HL-60 (cell line): ENCODE results near the gene ZNF185.

Experiments used
- DNase-seq, 2 experiments: peaks; one replicate each; pipeline ENCODE4 v3.0.0-alpha.2; 2010 to 2020; ENCODE audit warnings: low read depth in 1 of 2, low spot score in 1 of 2
- H3K27ac ChIP-seq: fragments of 250-450 bp; sonication (Bioruptor Pico); replicated peaks from 2 replicates; pipeline ENCODE4 v1.5.1; 2020; ENCODE audit warnings: mild to moderate bottlenecking, moderate library complexity
- H3K27me3 ChIP-seq: fragments of 250-450 bp; sonication (Bioruptor Pico); 2 replicates; pipeline ENCODE4 v1.5.1; 2021; ENCODE audit warnings: mild to moderate bottlenecking, moderate library complexity; ENCODE audit not compliant: insufficient read depth, poor library complexity, severe bottlenecking
- H3K4me3 ChIP-seq: replicated peaks from 2 replicates; pipeline ENCODE4 v1.5.1; 2011; ENCODE audit warnings: mild to moderate bottlenecking, control low read depth, low read length; ENCODE audit not compliant: insufficient read depth
- CTCF ChIP-seq: IDR thresholded peaks from one replicate; pipeline ENCODE4 v1.5.1; 2011; ENCODE audit warnings: low read length, control low read depth, inconsistent platforms; ENCODE audit not compliant: insufficient read depth
- GABPA ChIP-seq: IDR thresholded peaks from 2 replicates; pipeline ENCODE4 v1.6.1; 2012; ENCODE audit warnings: low read depth
- POLR2AphosphoS5 ChIP-seq: IDR thresholded peaks from 2 replicates; pipeline ENCODE4 v1.6.1; 2012; ENCODE audit warnings: low read depth
- REST ChIP-seq: IDR thresholded peaks from 2 replicates; pipeline ENCODE4 v1.6.1; 2012; ENCODE audit warnings: low read depth; ENCODE audit not compliant: insufficient replicate concordance
- SPI1 ChIP-seq: IDR thresholded peaks from 2 replicates; pipeline ENCODE4 v1.6.1; 2012; ENCODE audit warnings: low read depth, mild to moderate bottlenecking, borderline replicate concordance

The ZNF185 gene

DNA sequence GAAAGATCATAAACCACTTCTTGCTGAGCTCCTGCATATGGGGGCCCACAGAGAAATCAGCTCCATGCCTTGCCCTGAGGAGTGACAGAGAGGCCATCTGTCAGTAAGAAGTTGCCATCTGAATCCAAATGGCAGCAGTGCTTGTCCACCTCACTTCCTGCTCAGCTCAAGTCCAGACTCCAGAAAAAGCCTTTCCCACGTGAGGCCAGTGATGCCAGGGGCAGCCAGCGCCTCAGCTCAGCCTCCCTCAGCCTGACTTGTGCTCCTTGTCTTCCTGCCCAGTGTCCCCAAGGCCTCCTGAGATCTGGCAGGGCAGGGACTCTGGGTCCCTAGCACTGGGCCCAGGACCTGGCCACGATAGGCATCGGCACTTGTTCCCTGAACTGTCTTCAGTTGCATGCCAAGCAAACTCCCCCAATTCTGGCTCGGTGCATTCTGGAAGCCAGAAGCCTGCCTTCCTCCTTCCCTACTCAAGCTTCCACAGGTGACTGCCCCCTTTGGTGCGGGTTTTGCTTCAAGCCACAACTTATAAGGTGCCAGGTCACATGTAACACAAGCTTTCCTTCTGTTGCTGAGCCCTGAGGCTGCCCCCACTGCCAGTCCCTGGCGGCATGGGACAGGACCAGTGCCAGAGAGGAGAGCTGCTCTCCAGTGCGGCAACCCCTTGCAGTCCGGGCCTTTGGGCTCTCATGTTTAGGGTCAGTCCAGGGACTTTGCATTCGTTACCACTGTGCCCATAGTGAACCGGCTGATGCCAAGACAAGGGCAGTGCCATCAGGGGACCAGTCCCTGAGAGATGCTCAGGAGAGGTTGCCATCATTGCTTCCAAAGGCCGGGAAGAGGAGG lies 2.2 kb downstream of the ZNF185 start:
- H3K4me3 ChIP-seq = no peak overlapping the region
- peaks cover 4% of the 10 kb centered on the region for H3K27me3 ChIP-seq
- H3K27ac ChIP-seq = no peak overlapping the region
- TF ChIP-seq SPI1 (no peak), REST (no peak), CTCF (no peak)
- no peak for DNase-seq

DNA sequence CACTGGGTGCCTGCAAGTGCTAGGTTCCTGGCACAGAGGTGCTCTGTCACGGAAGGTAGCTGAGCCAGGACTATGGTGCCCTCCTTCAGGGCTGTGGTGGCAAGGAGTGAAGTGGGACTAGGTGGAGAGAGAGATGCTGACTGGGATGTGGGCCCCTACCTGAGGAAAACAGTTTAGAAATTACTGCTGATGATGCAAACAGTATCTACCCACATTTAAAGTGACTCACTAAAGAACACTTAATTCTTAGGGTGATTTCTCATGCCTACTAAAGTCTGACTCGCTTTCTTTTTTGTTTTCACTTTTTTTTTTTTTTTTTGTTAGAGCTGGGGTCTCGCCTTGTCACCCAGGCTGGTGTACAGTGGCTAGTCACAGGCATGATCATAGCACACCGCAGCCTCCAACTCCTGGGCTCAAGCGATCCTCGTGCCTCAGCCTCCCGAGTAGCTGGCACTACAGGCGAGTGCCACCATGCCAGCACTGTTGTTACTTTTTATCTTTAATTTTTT lies 3.1 kb downstream of the ZNF185 start:
- DNase-seq = no peak

More for the DNA sequence above, 3.1 kb downstream of the ZNF185 start:
- TF ChIP-seq REST = no peak
- no peak for TF ChIP-seq POLR2AphosphoS5
- TF ChIP-seq CTCF = no peak
- no peak for TF ChIP-seq SPI1
- no peak for TF ChIP-seq GABPA
- Histone ChIP-seq H3K27ac (no peak overlapping the region), H3K27me3 (peaks cover 4% of the 10 kb centered on the region), H3K4me3 (no peak overlapping the region)
